Hematopoietic multipotent progenitor cell treated with erythropoietin and hydrocortisone succinate and interleukin-3 and kit ligand, for 15 days (in vitro differentiated cells): ENCODE measurements around the gene SPECC1L.
A peak's percentile ranks its signal among the peaks of the same experiment; 100 is the strongest.

Source experiments
- DNase-seq: peaks from one replicate; pipeline ENCODE4 v3.0.0-alpha.2; 2015; ENCODE audit warnings: low spot score

SPECC1L gene

GRCh38 chr22:24430431-24431308 is 160.0 kb downstream of the SPECC1L start:
- no peak for DNase-seq

DNA sequence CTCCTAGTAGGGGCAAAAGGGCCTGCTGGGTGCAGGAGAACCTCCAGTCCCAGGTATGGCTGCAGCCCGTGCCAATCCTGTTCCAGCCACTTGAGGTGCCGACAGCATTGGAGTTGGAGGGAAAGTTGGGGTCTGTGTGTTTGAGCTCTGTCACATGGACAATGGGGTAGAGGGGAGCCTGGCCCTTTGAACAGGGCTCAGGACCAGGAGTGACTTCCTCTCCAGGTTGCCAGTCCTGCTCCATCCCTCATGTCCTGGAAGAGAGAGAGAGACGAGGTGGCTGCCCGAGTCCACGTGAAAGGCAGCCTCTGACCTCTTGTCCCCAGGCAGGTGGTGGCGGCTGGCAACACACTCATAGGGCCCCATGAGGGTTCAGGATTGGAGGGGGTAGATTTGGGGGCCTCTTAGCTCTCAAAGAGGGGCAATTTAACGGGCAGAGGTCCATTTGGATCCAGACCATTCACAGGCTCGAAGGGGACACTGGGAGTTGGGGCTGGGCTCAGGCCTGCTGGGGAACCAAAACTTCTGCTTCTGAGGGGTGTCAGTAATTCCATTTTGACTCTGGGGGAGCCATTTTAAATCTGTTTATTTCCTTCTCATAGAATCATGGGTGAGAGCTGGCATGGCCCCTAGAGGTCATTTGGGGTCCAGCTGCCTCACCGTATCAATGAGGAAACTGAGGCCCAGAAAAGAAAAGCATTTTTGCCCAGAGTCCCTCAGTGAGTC is 160.8 kb downstream of the SPECC1L start:
- DNase-seq, result no peak

- peak; percentile 45 for DNase-seq
Observed at GRCh38 chr22:24432059-24432853, 161.6 kb downstream of the SPECC1L start.

DNA sequence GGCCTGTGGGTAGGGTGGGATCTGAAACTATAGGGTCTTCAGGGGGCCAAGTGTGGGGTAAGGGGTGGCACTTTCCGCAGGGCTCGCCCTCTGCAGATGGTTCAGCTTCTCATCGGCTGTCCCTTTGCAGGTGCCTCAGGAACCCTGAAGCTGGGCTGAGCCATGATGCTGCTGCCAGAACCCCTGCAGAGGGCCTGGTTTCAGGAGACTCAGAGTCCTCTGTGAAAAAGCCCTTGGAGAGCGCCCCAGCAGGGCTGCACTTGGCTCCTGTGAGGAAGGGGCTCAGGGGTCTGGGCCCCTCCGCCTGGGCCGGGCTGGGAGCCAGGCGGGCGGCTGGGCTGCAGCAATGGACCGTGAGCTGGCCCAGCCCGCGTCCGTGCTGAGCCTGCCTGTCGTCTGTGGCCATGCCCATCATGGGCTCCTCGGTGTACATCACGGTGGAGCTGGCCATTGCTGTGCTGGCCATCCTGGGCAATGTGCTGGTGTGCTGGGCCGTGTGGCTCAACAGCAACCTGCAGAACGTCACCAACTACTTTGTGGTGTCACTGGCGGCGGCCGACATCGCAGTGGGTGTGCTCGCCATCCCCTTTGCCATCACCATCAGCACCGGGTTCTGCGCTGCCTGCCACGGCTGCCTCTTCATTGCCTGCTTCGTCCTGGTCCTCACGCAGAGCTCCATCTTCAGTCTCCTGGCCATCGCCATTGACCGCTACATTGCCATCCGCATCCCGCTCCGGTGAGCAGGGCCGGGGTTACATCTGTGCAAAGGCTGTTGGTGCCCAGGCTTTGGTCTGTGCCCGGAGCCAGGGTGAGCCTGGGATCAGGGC is 162.6 kb downstream of the SPECC1L start:
- no peak for DNase-seq

DNA sequence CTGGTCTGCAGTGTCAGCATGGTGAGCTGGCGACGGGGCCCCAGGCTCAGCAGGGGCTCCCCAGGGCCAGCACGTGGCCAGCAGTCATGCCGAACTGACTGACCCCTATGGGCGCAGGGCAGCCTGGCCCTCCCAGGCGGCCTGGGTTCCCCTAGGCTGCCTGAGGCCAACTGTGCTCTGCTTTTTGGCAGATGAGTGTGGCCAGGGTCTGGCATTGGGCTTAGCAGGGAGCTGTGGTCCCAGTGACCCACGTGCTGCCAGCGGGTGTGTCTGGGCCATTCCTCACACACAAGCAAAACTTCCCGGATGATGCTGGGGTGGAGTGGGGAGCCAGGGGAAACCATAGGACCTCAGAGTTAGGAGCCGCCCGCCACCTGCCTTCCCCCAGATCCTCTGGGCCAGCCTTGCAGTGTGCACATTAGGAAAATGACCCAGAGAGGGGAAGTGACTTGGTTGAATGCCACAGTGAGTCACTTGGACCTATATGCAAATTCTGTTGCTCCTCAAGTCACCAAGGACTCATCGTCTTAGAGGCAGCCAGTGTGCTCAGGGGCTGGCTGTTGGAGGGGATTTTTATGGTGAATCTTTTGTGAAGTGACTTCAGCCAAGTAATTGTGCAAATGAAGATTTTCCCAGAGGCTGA is 163.3 kb downstream of the SPECC1L start:
- no peak for DNase-seq

GRCh38 chr22:24434471-24435322 is 164.1 kb downstream of the SPECC1L start:
- no peak for DNase-seq

DNA sequence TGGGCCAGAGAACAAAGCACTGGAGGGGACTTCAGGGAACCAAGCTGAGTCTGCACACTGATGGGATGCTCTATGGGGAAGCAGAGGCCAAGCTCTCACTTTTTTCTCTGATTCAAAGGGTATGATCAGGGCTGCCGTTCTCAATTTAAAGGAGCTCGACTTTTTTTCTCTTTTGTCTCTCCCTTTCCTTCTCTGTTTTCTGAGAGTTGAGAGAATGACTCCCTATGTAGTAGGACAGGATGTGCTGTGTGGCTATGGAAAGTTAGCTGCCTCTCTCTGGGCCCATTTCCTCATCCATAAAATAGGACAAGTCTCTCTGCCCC is 164.7 kb downstream of the SPECC1L start:
- no peak for DNase-seq

DNA sequence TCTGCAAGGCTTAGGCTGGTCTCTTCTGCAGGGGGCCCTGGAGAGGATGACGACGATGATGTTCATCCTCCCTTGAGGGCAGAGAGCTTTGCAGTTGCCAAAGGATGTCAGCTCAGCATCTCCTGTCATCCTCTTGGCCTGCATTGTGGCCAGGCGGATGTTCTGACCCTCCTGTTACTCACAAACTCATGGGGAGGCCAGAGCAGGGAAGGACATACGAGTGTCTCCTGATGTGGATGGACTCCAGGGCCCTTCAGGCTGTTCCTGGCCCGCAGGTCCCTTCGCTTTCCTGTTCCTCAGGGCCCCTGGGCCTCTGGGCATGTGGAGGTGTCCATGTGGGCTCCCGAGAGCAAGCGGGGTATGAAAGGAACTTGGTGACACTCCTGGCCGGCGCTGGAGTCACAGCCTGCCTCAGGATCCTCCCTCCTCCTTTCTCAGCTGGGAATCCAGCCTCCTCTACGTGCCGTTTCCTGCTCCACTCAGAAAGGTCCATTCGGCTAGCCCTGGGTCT is 165.3 kb downstream of the SPECC1L start:
- no peak for DNase-seq

DNA sequence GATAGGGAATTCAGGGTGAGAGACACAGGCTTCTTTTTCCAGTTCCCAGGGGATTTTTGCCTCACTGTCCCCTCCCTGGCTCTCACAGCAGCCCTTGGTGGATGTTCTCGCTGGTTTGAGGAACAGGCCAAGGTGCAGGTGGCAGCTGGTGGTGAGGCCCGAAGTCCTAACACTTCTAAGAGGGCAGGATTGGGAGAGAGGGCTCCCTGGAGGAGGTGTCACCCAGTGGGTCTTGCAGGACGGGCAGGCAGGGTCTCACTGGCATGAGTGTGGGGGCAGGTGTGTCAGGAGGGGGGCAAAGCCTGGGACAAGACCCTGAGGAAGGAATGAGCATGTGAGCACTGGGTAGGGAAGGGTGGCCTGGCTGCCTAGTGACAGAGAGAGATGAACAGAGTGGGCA is 165.9 kb downstream of the SPECC1L start:
- DNase-seq, result no peak

- no peak for DNase-seq
Observed at GRCh38 chr22:24437091-24437490, 166.5 kb downstream of the SPECC1L start.

GRCh38 chr22:24437741-24438328 is 167.2 kb downstream of the SPECC1L start:
- DNase-seq, result no peak

GRCh38 chr22:24440270-24440717 is 169.7 kb downstream of the SPECC1L start:
- DNase-seq, result no peak

- DNase-seq, result no peak
Observed at GRCh38 chr22:24440718-24441405, 170.2 kb downstream of the SPECC1L start.

DNA sequence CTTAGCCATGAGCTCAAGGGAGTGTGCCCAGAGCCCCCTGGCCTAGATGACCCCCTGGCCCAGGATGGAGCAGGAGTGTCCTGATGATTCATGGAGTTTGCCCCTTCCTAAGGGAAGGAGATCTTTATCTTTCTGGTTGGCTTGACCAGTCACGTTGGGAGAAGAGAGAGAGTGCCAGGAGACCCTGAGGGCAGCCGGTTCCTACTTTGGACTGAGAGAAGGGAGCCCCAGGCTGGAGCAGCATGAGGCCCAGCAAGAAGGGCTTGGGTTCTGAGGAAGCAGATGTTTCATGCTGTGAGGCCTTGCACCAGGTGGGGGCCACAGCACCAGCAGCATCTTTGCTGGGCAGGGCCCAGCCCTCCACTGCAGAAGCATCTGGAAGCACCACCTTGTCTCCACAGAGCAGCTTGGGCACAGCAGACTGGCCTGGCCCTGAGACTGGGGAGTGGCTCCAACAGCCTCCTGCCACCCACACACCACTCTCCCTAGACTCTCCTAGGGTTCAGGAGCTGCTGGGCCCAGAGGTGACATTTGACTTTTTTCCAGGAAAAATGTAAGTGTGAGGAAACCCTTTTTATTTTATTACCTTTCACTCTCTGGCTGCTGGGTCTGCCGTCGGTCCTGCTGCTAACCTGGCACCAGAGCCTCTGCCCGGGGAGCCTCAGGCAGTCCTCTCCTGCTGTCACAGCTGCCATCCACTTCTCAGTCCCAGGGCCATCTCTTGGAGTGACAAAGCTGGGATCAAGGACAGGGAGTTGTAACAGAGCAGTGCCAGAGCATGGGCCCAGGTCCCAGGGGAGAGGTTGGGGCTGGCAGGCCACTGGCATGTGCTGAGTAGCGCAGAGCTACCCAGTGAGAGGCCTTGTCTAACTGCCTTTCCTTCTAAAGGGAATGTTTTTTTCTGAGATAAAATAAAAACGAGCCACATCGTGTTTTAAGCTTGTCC is 171.0 kb downstream of the SPECC1L start:
- no peak for DNase-seq

DNA sequence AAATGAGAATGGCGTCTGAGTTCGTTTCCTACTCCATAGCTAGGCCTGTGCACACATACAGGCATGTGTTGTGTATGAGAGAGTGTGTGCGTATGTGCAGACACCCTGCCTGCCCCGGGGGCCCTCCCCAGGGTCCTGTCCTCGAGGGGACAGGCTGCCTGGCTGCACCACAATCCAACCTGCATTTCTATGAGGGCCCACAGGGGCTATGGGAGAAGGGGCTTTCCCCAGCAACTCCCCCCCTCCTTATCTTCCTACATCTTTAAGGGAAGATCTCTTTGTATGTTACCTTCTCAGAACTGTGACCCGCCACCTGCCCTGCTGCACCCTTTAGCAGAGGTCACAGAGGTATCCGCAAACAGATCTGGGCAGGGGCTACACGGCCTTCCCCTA is 171.7 kb downstream of the SPECC1L start:
- DNase-seq, result no peak

GRCh38 chr22:24443668-24444067 is 173.0 kb downstream of the SPECC1L start:
- DNase-seq, result no peak

DNA sequence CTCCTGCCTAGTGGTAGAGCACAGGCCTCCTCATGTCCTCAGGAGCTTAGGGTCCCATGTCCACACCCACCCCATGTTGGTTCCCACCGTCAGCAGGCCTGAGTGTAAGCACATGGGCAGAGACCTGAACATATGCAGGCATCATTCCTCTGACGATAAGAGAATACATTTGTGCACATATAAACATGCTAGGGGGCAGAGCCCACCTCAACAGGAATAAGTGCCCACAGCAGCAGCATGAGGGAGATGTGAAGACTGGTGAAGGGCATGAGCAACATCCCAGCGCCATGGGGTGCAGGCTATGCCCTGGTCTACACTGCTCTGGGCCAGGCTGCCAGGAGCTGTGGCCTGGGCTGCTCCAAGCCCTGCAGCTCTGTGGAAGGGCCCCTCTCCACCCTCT is 173.6 kb downstream of the SPECC1L start:
- no peak for DNase-seq
